ENCODE results near the gene TUSC2. TPM values are rescaled to one million over a fixed set of nuclear protein-coding genes. Genes with fewer than 3 reads are reported as not detected.
A peak's percentile ranks its signal among the peaks of the same experiment; 100 is the strongest.

Gene TUSC2
- total RNA-seq, 2 donors from 2014 or later: 12.9 to 31.6 TPM

DNA sequence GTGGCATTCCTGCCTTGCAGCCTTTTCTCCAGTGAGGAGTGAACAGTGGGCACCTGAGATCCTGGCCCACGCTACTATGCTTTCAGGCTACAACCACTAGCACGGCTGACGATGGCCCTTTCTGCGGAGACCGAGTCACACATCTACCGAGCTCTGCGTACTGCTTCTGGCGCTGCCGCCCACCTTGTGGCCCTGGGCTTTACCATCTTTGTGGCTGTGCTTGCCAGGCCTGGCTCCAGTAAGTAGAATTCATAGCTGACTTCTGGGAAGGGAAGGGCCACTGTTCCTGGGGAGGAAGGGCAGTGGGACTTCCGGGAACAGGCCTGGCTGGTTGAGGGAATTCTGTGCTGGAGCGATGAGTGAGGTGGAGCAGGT lies 23.3 kb upstream of the TUSC2 start:
- peaks cover 13 to 14% of the 10 kb centered on the region in 2 donors for H3K36me3 ChIP-seq (replicated peaks in 1 of 2; ENCODE audit: insufficient read depth in 1 of 2, low read depth in 2 of 2)
- H3K27ac ChIP-seq: peak overlapping the region; percentile 79 to 94 (median 90)
- peaks cover 55% of the 10 kb centered on the region for H3K4me1 ChIP-seq
- intact Hi-C loops (cut with DNase I): no loop called here
- WGBS, 2 donors: 27 to 47% methylated on average over 5 to 11 of the region's 11 CpGs
- TF ChIP-seq, protein P1, sequence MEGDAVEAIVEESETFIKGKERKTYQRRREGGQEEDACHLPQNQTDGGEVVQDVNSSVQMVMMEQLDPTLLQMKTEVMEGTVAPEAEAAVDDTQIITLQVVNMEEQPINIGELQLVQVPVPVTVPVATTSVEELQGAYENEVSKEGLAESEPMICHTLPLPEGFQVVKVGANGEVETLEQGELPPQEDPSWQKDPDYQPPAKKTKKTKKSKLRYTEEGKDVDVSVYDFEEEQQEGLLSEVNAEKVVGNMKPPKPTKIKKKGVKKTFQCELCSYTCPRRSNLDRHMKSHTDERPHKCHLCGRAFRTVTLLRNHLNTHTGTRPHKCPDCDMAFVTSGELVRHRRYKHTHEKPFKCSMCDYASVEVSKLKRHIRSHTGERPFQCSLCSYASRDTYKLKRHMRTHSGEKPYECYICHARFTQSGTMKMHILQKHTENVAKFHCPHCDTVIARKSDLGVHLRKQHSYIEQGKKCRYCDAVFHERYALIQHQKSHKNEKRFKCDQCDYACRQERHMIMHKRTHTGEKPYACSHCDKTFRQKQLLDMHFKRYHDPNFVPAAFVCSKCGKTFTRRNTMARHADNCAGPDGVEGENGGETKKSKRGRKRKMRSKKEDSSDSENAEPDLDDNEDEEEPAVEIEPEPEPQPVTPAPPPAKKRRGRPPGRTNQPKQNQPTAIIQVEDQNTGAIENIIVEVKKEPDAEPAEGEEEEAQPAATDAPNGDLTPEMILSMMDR (IDR thresholded peaks at IDR 0.05): no peak
- no peak for TF ChIP-seq POLR2A (IDR thresholded peaks at IDR 0.05)
- no peak for ATAC-seq
- H3K4me3 ChIP-seq: peak overlapping the region in 1 of 2 donors; percentile 19
- no peaks in the 10 kb centered on the region for H3K9me3 ChIP-seq
- H3K27me3 ChIP-seq: no peaks in the 10 kb centered on the region
- no peak for DNase-seq

DNA sequence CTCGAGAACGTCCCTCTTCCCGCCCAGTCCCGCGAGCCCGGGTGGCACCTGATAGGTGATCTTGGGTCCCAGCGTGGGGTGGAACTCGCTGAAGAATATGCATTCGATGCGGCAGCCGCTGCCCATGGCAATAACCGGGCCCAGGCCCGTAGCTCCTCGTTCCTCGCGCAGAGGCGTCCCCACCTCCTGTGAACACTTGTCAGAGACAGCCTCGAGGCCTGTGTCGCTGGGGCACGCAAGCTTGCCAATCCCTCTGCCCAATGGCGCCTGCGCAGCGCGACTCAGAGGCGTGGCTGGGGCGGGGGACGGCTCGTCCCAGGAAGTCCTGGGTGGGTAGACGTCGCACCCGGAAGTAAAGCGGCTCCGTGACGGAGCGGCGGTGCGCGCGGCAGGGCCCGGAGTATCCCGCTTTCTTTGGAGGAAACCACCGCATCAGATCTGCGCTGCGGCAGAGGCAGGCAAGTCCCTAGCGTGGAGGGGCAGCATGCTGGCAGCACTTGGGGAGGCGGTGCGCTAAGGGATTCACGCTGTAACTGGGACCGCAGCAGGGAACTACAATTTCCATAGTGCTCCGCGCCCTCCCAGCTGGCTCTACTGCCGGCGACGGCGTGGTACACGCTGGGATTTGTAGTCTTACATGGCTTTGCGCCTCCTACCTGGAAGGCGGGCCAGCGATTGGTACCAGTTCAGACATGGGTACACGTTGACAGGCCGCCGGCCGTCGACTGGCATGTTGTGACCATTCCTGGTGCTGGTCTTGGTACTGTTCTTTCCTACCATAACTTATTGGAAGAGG lies 22.7 kb upstream of the TUSC2 start, which contains the start of the genes CYB561D2 and NPRL2:
TSS of gene CYB561D2 (plus strand) at position 336 of the 796 bp plus-strand sequence. CDS start 572 bp downstream, outside the sequence.
TSS of gene NPRL2 (minus strand) at position 249 of the 796 bp plus-strand sequence. CDS start at position 126, 123 bp downstream.
- ATAC-seq (peak; percentile 95), DNase-seq (peak; percentile 97 to 98 (median 98))
- TF ChIP-seq, protein P1 (IDR thresholded peaks at IDR 0.05): peak in 1 of 7 experiments; percentile 7
- peak; percentile 90 to 97 (median 96) for TF ChIP-seq POLR2A (IDR thresholded peaks at IDR 0.05)
- H3K9me3 ChIP-seq: no peaks in the 10 kb centered on the region
- WGBS, 2 donors: 0% methylated on average over 5 to 64 of the region's 64 CpGs
- peaks cover 53% of the 10 kb centered on the region for H3K4me1 ChIP-seq
- H3K27ac ChIP-seq: peak within 1 kb of the TSS; percentile 79 to 94 (median 90)
- peaks cover 13 to 14% of the 10 kb centered on the region in 2 donors for H3K36me3 ChIP-seq (replicated peaks in 1 of 2; ENCODE audit: insufficient read depth in 1 of 2, low read depth in 2 of 2)
- peak within 1 kb of the TSS; percentile 39 to 57 for H3K4me3 ChIP-seq
- intact Hi-C loops (cut with DNase I): no loop called here
- no peaks in the 10 kb centered on the region for H3K27me3 ChIP-seq

DNA sequence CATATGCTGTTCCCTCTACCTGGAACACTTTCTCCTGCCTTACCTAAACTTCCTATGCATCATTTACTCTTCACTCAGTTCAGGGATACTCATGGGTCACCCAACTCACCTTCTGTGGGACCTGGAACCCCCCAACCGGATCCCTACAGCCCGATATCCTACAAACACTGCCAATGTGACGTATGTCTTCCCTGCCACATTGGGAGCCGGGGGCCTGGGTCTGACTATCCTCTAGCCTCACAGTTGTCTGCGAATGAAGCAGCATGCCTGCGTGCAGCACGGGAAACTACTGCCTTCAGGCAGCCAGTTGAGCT lies 22.1 kb upstream of the TUSC2 start:
- Histone ChIP-seq H3K4me3 (peak overlapping the region; percentile 8 to 39), H3K36me3 (replicated peaks in 1 of 2; ENCODE audit: insufficient read depth in 1 of 2, low read depth in 2 of 2) (peaks cover 12 to 14% of the 10 kb centered on the region in 2 donors), H3K27me3 (no peaks in the 10 kb centered on the region), H3K4me1 (peaks cover 53% of the 10 kb centered on the region), H3K9me3 (no peaks in the 10 kb centered on the region), H3K27ac (peak overlapping the region; percentile 79 to 94 (median 90))
- no peak for TF ChIP-seq POLR2A (IDR thresholded peaks at IDR 0.05)
- TF ChIP-seq, protein P1 (IDR thresholded peaks at IDR 0.05): no peak
- DNase-seq (no peak), ATAC-seq (no peak)
- WGBS, 2 donors: 6 to 19% methylated on average over 5 to 7 of the region's 7 CpGs
- intact Hi-C loops (cut with DNase I): no loop called here

DNA sequence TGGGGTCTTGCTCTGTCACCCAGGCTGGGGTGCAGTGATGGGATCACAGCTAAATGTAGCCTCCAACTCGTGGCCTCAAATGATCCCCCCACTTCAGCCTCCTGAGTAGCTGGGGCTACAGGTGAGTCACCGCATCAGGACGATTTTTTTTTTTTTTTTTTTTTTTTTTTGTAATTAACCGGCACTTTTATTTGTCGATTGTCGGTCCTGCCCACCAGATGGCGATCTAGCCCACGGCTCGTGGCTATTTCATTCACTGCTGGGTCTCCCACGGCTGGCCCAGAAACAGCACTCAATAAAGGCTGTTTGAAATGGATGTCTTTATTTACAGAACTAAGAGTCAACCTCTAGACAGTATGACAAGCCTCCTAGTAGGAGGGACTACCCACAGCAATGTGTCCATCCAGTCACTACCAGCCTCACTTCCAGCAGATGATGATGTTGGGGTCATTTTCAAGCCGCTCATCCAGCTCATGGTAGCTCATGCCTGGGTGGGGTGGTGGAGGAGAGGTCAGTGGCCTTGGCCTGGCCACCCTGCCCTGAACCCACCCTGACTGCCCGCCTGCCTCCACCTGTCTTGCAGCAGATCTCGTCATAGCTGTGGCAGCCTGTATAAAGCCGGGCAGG lies 19.3 kb upstream of the TUSC2 start:
- 21 to 27% methylated on average over 12 to 14 of the region's 14 CpGs for WGBS, 2 donors
- Histone ChIP-seq H3K27ac (peak overlapping the region in 2 of 4 donors; percentile 39 to 52), H3K36me3 (replicated peaks in 1 of 2; ENCODE audit: insufficient read depth in 1 of 2, low read depth in 2 of 2) (no peaks in the 10 kb centered on the region), H3K4me1 (peaks cover 53% of the 10 kb centered on the region), H3K4me3 (no peak overlapping the region), H3K9me3 (no peaks in the 10 kb centered on the region), H3K27me3 (no peaks in the 10 kb centered on the region)
- DNase-seq (peak; percentile 80 to 83 (median 83)), ATAC-seq (peak; percentile 28)
- TF ChIP-seq, protein P1 (IDR thresholded peaks at IDR 0.05): peak in 6 of 7 experiments; percentile 37 to 76 (median 60)
- TF ChIP-seq POLR2A (IDR thresholded peaks at IDR 0.05): peak in 1 of 3 donors; percentile 9
- intact Hi-C loops (cut with DNase I): loop anchor here (10.0 kb wide), 1 partner anchor 198 kb away; no protein-coding TSS in a partner anchor
